WTC11 (cell line): Measurements from ENCODE around the gene PHAF1. TPM values are rescaled to one million over a fixed set of nuclear protein-coding genes. Genes with fewer than 3 reads are reported as not detected.

Experiments
- ATAC-seq: fragments of 200-7000 bp; cut with Tn5 transposase; 2 replicates; pipeline ENCODE4 v1.10.0; 2021; ENCODE audit warnings: mild to moderate bottlenecking, moderate library complexity
- CTCF ChIA-PET: fragments of 300-600 bp; sonication (Branson Sonifier 250); formaldehyde crosslinking; loops from one replicate; lab custom pipeline; 2021; ENCODE audit warnings: antibody characterized with exemption; lab: Charles Lee
- POLR2A ChIA-PET: fragments of 350-600 bp; sonication (Branson Sonifier 250); formaldehyde crosslinking; loops from one replicate; lab custom pipeline; 2021; ENCODE audit warnings: antibody characterized with exemption; lab: Charles Lee
- DNase-seq: peaks from one replicate; pipeline ENCODE4 v3.0.0; 2021; ENCODE audit warnings: low spot score
- H3K27ac Mint-ChIP-seq: 2 replicates; pipeline ENCODE4 v1.8.0; 2021; ENCODE audit warnings: mixed read lengths
- H3K27me3 Mint-ChIP-seq: 2 replicates; pipeline ENCODE4 v1.8.0; 2021; ENCODE audit warnings: low read depth, mild to moderate bottlenecking, moderate library complexity, mixed read lengths
- H3K36me3 Mint-ChIP-seq: 2 replicates; pipeline ENCODE4 v1.8.0; 2021; ENCODE audit warnings: mixed read lengths
- H3K4me1 Mint-ChIP-seq: 2 replicates; pipeline ENCODE4 v1.8.0; 2022; ENCODE audit warnings: mixed read lengths
- H3K4me3 Mint-ChIP-seq: 2 replicates; pipeline ENCODE4 v1.8.0; 2021; ENCODE audit warnings: mild to moderate bottlenecking, moderate library complexity, mixed read lengths
- H3K9me3 Mint-ChIP-seq: 2 replicates; pipeline ENCODE4 v1.8.0; 2021; ENCODE audit warnings: mixed read lengths
- ATF1 ChIP-seq: sonication (generic); formaldehyde crosslinking; IDR thresholded peaks from 2 replicates; pipeline ENCODE4 v1.8.1; 2023; ENCODE audit warnings: mild to moderate bottlenecking, moderate library complexity, missing genetic modification reagents
- EMX1 ChIP-seq: fragments of 250-450 bp; sonication (Bioruptor Pico); IDR thresholded peaks from 2 replicates; pipeline ENCODE4 v1.8.0; 2021; ENCODE audit warnings: mild to moderate bottlenecking
- ETV6 ChIP-seq: sonication (generic); formaldehyde crosslinking; IDR thresholded peaks from 2 replicates; pipeline ENCODE4 v1.8.1; 2022; ENCODE audit warnings: mild to moderate bottlenecking, missing genetic modification reagents
- FOXP1 ChIP-seq: sonication (generic); formaldehyde crosslinking; IDR thresholded peaks from 2 replicates; pipeline ENCODE4 v1.8.0; 2022; ENCODE audit warnings: missing genetic modification reagents, mild to moderate bottlenecking, moderate library complexity, borderline replicate concordance
- FOXP4 ChIP-seq: sonication (generic); formaldehyde crosslinking; IDR thresholded peaks from 2 replicates; pipeline ENCODE4 v1.8.0; 2022; ENCODE audit warnings: mild to moderate bottlenecking, missing genetic modification reagents
- IRF2 ChIP-seq: sonication (generic); formaldehyde crosslinking; IDR thresholded peaks from 2 replicates; pipeline ENCODE4 v1.8.0; 2022; ENCODE audit warnings: low read depth, missing genetic modification reagents, borderline replicate concordance
- JAZF1 ChIP-seq: fragments of 250-450 bp; sonication (Bioruptor Pico); IDR thresholded peaks from 2 replicates; pipeline ENCODE4 v1.9.0; 2021; ENCODE audit warnings: moderate library complexity, mild to moderate bottlenecking, inconsistent platforms
- MXD4 ChIP-seq: fragments of 250-450 bp; sonication (Bioruptor Pico); IDR thresholded peaks from 2 replicates; pipeline ENCODE4 v1.8.0; 2021; ENCODE audit warnings: mild to moderate bottlenecking, moderate library complexity, borderline replicate concordance
- NFE2L1 ChIP-seq: sonication (generic); formaldehyde crosslinking; IDR thresholded peaks from 2 replicates; pipeline ENCODE4 v1.8.1; 2023; ENCODE audit warnings: missing genetic modification reagents
- RORB ChIP-seq: fragments of 250-450 bp; sonication (Bioruptor Pico); IDR thresholded peaks from 2 replicates; pipeline ENCODE4 v1.9.0; 2021; ENCODE audit warnings: mild to moderate bottlenecking
- TEAD1 ChIP-seq: sonication (generic); formaldehyde crosslinking; IDR thresholded peaks from 2 replicates; pipeline ENCODE4 v1.8.0; 2022; ENCODE audit warnings: mild to moderate bottlenecking, missing genetic modification reagents
- TEAD4 ChIP-seq: sonication (generic); formaldehyde crosslinking; IDR thresholded peaks from 2 replicates; pipeline ENCODE4 v1.8.0; 2022; ENCODE audit warnings: mild to moderate bottlenecking, missing genetic modification reagents
- TP53 ChIP-seq: sonication (generic); formaldehyde crosslinking; IDR thresholded peaks from 2 replicates; pipeline ENCODE4 v1.8.1; 2023; ENCODE audit warnings: mild to moderate bottlenecking, missing genetic modification reagents
- ZNF121 ChIP-seq: sonication (generic); formaldehyde crosslinking; IDR thresholded peaks from 2 replicates; pipeline ENCODE4 v1.8.0; 2023; ENCODE audit warnings: missing genetic modification reagents
- total RNA-seq: library from RNA; stranded (reverse); gene quantifications from 3 replicates; pipeline ENCODE4 v1.2.3, GENCODE V29; 2021
- TF ChIP-seq, protein P1 (sequence below): sonication (generic); formaldehyde crosslinking; IDR thresholded peaks from 2 replicates; pipeline ENCODE4 v1.8.1; 2022; ENCODE audit warnings: missing genetic modification reagents, borderline replicate concordance
- TF ChIP-seq, protein P2 (sequence below): sonication (generic); formaldehyde crosslinking; IDR thresholded peaks from 2 replicates; pipeline ENCODE4 v1.8.0; 2023; ENCODE audit warnings: mild to moderate bottlenecking, missing genetic modification reagents
- TF ChIP-seq, protein P3 (sequence below): sonication (generic); formaldehyde crosslinking; IDR thresholded peaks from 2 replicates; pipeline ENCODE4 v1.8.0; 2022; ENCODE audit warnings: mild to moderate bottlenecking, missing genetic modification reagents
- TF ChIP-seq, protein P4 (sequence below): sonication (generic); formaldehyde crosslinking; IDR thresholded peaks from 2 replicates; pipeline ENCODE4 v1.8.1; 2023; ENCODE audit warnings: mild to moderate bottlenecking, moderate library complexity, missing genetic modification reagents

PHAF1 gene
- total RNA-seq, 1 experiment from 2014 or later: 18.8 TPM

GRCh38 chr16:67112591-67113399 lies 3.1 kb downstream of the PHAF1 start:
- TF ChIP-seq RORB (CRISPR knock-in tag) (no peak), EMX1 (CRISPR knock-in tag) (no peak), ETV6 (no peak), IRF2 (CRISPR knock-in tag) (no peak), MXD4 (CRISPR knock-in tag) (no peak), JAZF1 (CRISPR knock-in tag) (no peak), FOXP4 (CRISPR knock-in tag) (no peak), TP53 (no peak), TEAD1 (CRISPR knock-in tag) (no peak)
- TF ChIP-seq, protein P1, sequence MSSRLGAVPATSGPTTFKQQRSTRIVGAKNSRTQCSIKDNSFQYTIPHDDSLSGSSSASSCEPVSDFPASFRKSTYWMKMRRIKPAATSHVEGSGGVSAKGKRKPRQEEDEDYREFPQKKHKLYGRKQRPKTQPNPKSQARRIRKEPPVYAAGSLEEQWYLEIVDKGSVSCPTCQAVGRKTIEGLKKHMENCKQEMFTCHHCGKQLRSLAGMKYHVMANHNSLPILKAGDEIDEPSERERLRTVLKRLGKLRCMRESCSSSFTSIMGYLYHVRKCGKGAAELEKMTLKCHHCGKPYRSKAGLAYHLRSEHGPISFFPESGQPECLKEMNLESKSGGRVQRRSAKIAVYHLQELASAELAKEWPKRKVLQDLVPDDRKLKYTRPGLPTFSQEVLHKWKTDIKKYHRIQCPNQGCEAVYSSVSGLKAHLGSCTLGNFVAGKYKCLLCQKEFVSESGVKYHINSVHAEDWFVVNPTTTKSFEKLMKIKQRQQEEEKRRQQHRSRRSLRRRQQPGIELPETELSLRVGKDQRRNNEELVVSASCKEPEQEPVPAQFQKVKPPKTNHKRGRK (CRISPR knock-in tag): no peak
- TF ChIP-seq, protein P2, sequence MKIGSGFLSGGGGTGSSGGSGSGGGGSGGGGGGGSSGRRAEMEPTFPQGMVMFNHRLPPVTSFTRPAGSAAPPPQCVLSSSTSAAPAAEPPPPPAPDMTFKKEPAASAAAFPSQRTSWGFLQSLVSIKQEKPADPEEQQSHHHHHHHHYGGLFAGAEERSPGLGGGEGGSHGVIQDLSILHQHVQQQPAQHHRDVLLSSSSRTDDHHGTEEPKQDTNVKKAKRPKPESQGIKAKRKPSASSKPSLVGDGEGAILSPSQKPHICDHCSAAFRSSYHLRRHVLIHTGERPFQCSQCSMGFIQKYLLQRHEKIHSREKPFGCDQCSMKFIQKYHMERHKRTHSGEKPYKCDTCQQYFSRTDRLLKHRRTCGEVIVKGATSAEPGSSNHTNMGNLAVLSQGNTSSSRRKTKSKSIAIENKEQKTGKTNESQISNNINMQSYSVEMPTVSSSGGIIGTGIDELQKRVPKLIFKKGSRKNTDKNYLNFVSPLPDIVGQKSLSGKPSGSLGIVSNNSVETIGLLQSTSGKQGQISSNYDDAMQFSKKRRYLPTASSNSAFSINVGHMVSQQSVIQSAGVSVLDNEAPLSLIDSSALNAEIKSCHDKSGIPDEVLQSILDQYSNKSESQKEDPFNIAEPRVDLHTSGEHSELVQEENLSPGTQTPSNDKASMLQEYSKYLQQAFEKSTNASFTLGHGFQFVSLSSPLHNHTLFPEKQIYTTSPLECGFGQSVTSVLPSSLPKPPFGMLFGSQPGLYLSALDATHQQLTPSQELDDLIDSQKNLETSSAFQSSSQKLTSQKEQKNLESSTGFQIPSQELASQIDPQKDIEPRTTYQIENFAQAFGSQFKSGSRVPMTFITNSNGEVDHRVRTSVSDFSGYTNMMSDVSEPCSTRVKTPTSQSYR (CRISPR knock-in tag): no peak
- H3K4me3 Mint-ChIP-seq: no peak overlapping the region
- 0 out of 2 replicates have a peak, but pooled peaks cover 5% of the 10 kb centered on the region for H3K27me3 Mint-ChIP-seq
- POLR2A ChIA-PET: interaction anchor here (0.7 kb wide), 1 partner anchor 268 kb away, joined by 4 read pairs; no protein-coding TSS in a partner anchor
- DNase-seq (no peak), ATAC-seq (no peak)
- H3K4me1 Mint-ChIP-seq: peaks cover 24% of the 10 kb centered on the region
- H3K9me3 Mint-ChIP-seq: no peaks in the 10 kb centered on the region
- H3K36me3 Mint-ChIP-seq: no peaks in the 10 kb centered on the region
- CTCF ChIA-PET: interaction anchor here (0.6 to 1.3 kb wide), 6 partner anchors 9 to 353 kb away, joined by 3 to 9 read pairs (median 3); no protein-coding TSS in a partner anchor
- peak overlapping the region; percentile 64 for H3K27ac Mint-ChIP-seq

DNA sequence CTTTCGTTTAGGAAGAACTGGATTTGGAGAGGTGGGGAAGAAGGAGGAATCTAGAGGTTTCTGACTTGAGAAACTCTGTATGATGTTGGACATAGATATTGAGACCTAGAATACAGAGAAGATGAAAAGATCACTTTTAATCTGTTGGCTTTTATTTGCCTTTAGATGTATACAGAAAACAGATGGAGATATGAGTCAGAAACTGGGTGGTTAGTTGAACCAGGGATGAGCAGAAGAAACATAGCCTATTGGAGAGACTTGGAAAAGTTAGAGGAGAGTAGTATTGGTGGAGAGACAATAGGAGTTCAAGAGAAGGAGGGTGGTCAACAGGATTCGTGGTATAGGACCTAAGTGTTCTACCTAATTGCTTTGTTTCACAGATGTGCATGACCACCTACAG lies 5.1 kb downstream of the PHAF1 start:
- ChIA-PET CTCF (interaction anchor here (2.5 to 4.0 kb wide), 2 partner anchors 11 to 97 kb away, joined by 9 to 28 read pairs; no protein-coding TSS in a partner anchor), POLR2A (no interaction called here)
- Mint-ChIP-seq H3K27ac (peak overlapping the region; percentile 15; the same call in 1 of the 2 replicates), H3K27me3 (no peaks in the 10 kb centered on the region), H3K36me3 (no peaks in the 10 kb centered on the region), H3K4me3 (no peak overlapping the region)
- no peak for DNase-seq
- TF ChIP-seq ATF1 (no peak), NFE2L1 (CRISPR knock-in tag) (no peak), FOXP1 (CRISPR knock-in tag) (no peak), ZNF121 (no peak), ETV6 (no peak), TEAD4 (CRISPR knock-in tag) (no peak)
- TF ChIP-seq, protein P3, sequence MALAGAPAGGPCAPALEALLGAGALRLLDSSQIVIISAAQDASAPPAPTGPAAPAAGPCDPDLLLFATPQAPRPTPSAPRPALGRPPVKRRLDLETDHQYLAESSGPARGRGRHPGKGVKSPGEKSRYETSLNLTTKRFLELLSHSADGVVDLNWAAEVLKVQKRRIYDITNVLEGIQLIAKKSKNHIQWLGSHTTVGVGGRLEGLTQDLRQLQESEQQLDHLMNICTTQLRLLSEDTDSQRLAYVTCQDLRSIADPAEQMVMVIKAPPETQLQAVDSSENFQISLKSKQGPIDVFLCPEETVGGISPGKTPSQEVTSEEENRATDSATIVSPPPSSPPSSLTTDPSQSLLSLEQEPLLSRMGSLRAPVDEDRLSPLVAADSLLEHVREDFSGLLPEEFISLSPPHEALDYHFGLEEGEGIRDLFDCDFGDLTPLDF (CRISPR knock-in tag): no peak
- TF ChIP-seq, protein P4, sequence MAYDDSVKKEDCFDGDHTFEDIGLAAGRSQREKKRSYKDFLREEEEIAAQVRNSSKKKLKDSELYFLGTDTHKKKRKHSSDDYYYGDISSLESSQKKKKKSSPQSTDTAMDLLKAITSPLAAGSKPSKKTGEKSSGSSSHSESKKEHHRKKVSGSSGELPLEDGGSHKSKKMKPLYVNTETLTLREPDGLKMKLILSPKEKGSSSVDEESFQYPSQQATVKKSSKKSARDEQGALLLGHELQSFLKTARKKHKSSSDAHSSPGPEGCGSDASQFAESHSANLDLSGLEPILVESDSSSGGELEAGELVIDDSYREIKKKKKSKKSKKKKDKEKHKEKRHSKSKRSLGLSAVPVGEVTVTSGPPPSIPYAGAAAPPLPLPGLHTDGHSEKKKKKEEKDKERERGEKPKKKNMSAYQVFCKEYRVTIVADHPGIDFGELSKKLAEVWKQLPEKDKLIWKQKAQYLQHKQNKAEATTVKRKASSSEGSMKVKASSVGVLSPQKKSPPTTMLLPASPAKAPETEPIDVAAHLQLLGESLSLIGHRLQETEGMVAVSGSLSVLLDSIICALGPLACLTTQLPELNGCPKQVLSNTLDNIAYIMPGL (CRISPR knock-in tag): no peak
- TF ChIP-seq, all 79 proteins: peak for 0
- ATAC-seq: no peak
- peaks cover 18% of the 10 kb centered on the region for H3K4me1 Mint-ChIP-seq
- H3K9me3 Mint-ChIP-seq: no peaks in the 10 kb centered on the region
